ENCODE results near the gene ARL3. TPM values are rescaled to one million over a fixed set of nuclear protein-coding genes. Genes with fewer than 3 reads are reported as not detected.
A peak's percentile ranks its signal among the peaks of the same experiment; 100 is the strongest.

The ARL3 gene
- total RNA-seq, 4 donors from 2014 or later = 3.4 to 6.0 (median 3.8) TPM

- no peak for DNase-seq (ENCODE audit: low spot score in 2 of 2)
- 84% methylated on average over 12 of the region's 12 CpGs for WGBS
- no peaks in the 10 kb centered on the region for H3K9me3 ChIP-seq
- H3K27me3 ChIP-seq = no peaks in the 10 kb centered on the region
- no peak overlapping the region for H3K27ac ChIP-seq
- TF ChIP-seq EP300 (IDR thresholded peaks at IDR 0.05) (no peak), POLR2A (IDR thresholded peaks at IDR 0.05) (no peak)
- H3K36me3 ChIP-seq = peaks cover 53% of the 10 kb centered on the region
- H3K4me1 ChIP-seq = peaks cover 61% of the 10 kb centered on the region
- no peak overlapping the region for H3K4me3 ChIP-seq
These were observed 61.9 kb downstream of the ARL3 start for GRCh38 chr10:102652170-102652916.

GRCh38 chr10:102651455-102652169 lies 62.6 kb downstream of the ARL3 start:
- H3K27me3 ChIP-seq = no peaks in the 10 kb centered on the region
- 88% methylated on average over 1 of the region's 11 CpGs for WGBS

GRCh38 chr10:102650655-102651454 lies 63.3 kb downstream of the ARL3 start:
- Histone ChIP-seq H3K36me3 (peaks cover 38% of the 10 kb centered on the region), H3K9me3 (no peaks in the 10 kb centered on the region), H3K27ac (peak overlapping the region; percentile 21), H3K4me1 (peaks cover 74% of the 10 kb centered on the region), H3K4me3 (peak overlapping the region; percentile 73), H3K27me3 (no peaks in the 10 kb centered on the region)
- 60% methylated on average over 11 of the region's 11 CpGs for WGBS
- no peak for TF ChIP-seq EP300 (IDR thresholded peaks at IDR 0.05)
- TF ChIP-seq POLR2A (IDR thresholded peaks at IDR 0.05) = no peak
- no peak for TF ChIP-seq CTCF (IDR thresholded peaks at IDR 0.05)
- no peak for TF ChIP-seq POLR2AphosphoS5 (IDR thresholded peaks at IDR 0.05)
- no peak for DNase-seq (ENCODE audit: low spot score in 2 of 2)

More at GRCh38 chr10:102651455-102652169, 62.6 kb downstream of the ARL3 start:
- H3K27ac ChIP-seq = no peak overlapping the region
- peaks cover 68% of the 10 kb centered on the region for H3K4me1 ChIP-seq
- peaks cover 46% of the 10 kb centered on the region for H3K36me3 ChIP-seq
- H3K9me3 ChIP-seq = no peaks in the 10 kb centered on the region
- H3K4me3 ChIP-seq = no peak overlapping the region
- TF ChIP-seq CTCF (IDR thresholded peaks at IDR 0.05) = no peak
- TF ChIP-seq EP300 (IDR thresholded peaks at IDR 0.05) = no peak
- TF ChIP-seq POLR2AphosphoS5 (IDR thresholded peaks at IDR 0.05) = no peak
- TF ChIP-seq POLR2A (IDR thresholded peaks at IDR 0.05) = no peak
- DNase-seq (ENCODE audit: low spot score in 2 of 2) = peak in 1 of 2 donors; percentile 45

- peak overlapping the region; percentile 54 for H3K27ac ChIP-seq
- 58% methylated on average over 6 of the region's 12 CpGs for WGBS
- H3K4me3 ChIP-seq = peak overlapping the region; percentile 73
- no peaks in the 10 kb centered on the region for H3K27me3 ChIP-seq
- DNase-seq (ENCODE audit: low spot score in 2 of 2) = no peak
- no peaks in the 10 kb centered on the region for H3K9me3 ChIP-seq
- no peak for TF ChIP-seq EP300 (IDR thresholded peaks at IDR 0.05)
- no peak for TF ChIP-seq CTCF (IDR thresholded peaks at IDR 0.05)
- TF ChIP-seq POLR2A (IDR thresholded peaks at IDR 0.05) = no peak
- no peak for TF ChIP-seq POLR2AphosphoS5 (IDR thresholded peaks at IDR 0.05)
- H3K4me1 ChIP-seq = peaks cover 74% of the 10 kb centered on the region
- peaks cover 30% of the 10 kb centered on the region for H3K36me3 ChIP-seq
These were observed 64.2 kb downstream of the ARL3 start for GRCh38 chr10:102649797-102650654.

Data from suprapubic skin (tissue), 4 donors.